K562 (cell line): ENCODE measurements around the gene CENPN. TPM values are rescaled to one million over a fixed set of nuclear protein-coding genes. Genes with fewer than 3 reads are reported as not detected.
A peak's percentile ranks its signal among the peaks of the same experiment; 100 is the strongest.

Experiments
- KAT7 ChIP-seq: sonication (generic); formaldehyde crosslinking; IDR thresholded peaks from 2 replicates; pipeline ENCODE4 v1.8.0; 2022; ENCODE audit warnings: missing genetic modification reagents, mild to moderate bottlenecking, borderline replicate concordance
- NR4A1 ChIP-seq, 2 experiments: fragments of 250-450 bp in 1 of 2; fragments of 450-650 bp in 1 of 2; sonication (Bioruptor Pico) in 1 of 2; IDR thresholded peaks; 2 replicates each; pipeline versions ENCODE4 v1.4.0 to v1.6.1; 2016 to 2020; ENCODE audit warnings: mild to moderate bottlenecking in 2 of 2, missing compliant biosample characterization in 1 of 2, missing genetic modification characterization in 1 of 2, moderate library complexity in 1 of 2
- RBM34 ChIP-seq: fragments of 200-400 bp; formaldehyde crosslinking; IDR thresholded peaks from 2 replicates; pipeline ENCODE4 v1.6.1; 2018; ENCODE audit warnings: low read length, borderline replicate concordance; ENCODE audit not compliant: insufficient read depth
- THRAP3 ChIP-seq: fragments of 450-650 bp; IDR thresholded peaks from 2 replicates; pipeline ENCODE4 v1.6.1; 2016; ENCODE audit warnings: mild to moderate bottlenecking, inconsistent platforms, borderline replicate concordance
- polyA plus RNA-seq, 8 experiments: library from polyadenylated mRNA; depleted of rRNA in 4 of 8; stranded (reverse) in 5 of 8; unstranded in 3 of 8; fragments of >200 nt; fragmentation: Nextera tagmentation in 2 of 8; fragmentation: Illumina TruSeq in 1 of 8; extraction: Ambion mirVana in 2 of 8; extraction: Trizol in 1 of 8; gene quantifications; 2 replicates each; pipeline versions ENCODE4 v1.2.1 to v1.2.3, GENCODE V29; 2011 to 2014; ENCODE audit warnings: inconsistent platforms in 1 of 8, missing spikeins in 1 of 8
- total RNA-seq, 7 experiments: library from RNA; depleted of rRNA in 6 of 7; stranded (reverse); fragments of >200 nt in 6 of 7; fragmentation: Illumina TruSeq in 2 of 7; extraction: Trizol in 2 of 7; gene quantifications; 2 replicates each; pipeline versions ENCODE4 v1.2.1 to v1.2.3, GENCODE V29; 2011 to 2021; ENCODE audit warnings: low replicate concordance in 1 of 7
- TF ChIP-seq, protein P1 (sequence below), 2 experiments: fragments of 200-800 bp in 1 of 2; sonication (Bioruptor generic) in 1 of 2; sonication (generic) in 1 of 2; formaldehyde crosslinking in 1 of 2; IDR thresholded peaks in 1 of 2; conservative IDR thresholded peaks in 1 of 2; 2 replicates each; pipeline versions ENCODE4 v1.5.0 to v1.6.1; 2016 to 2020; ENCODE audit warnings: missing compliant biosample characterization in 1 of 2, missing genetic modification characterization in 1 of 2, missing genetic modification reagents in 1 of 2
- TF ChIP-seq, protein P2 (sequence below): fragments of 450-650 bp; conservative IDR thresholded peaks from 2 replicates; pipeline ENCODE4 v1.6.1; 2016; ENCODE audit warnings: missing genetic modification characterization, low read depth, mild to moderate bottlenecking, missing compliant biosample characterization, moderate library complexity
- TF ChIP-seq, protein P3 (sequence below): fragments of 250-450 bp; sonication (Bioruptor Pico); IDR thresholded peaks from 2 replicates; pipeline ENCODE4 v1.5.0; 2021
- TF ChIP-seq, protein P4 (sequence below): fragments of 450-650 bp; formaldehyde crosslinking; conservative IDR thresholded peaks from 2 replicates; pipeline ENCODE4 v1.4.0; 2022; ENCODE audit warnings: mild to moderate bottlenecking, missing genetic modification characterization
- TF ChIP-seq, protein P5 (sequence below): fragments of 250-450 bp; sonication (Bioruptor Pico); IDR thresholded peaks from 2 replicates; pipeline ENCODE4 v1.4.0; 2020
- TF ChIP-seq, protein P6 (sequence below): IDR thresholded peaks from 3 replicates; pipeline ENCODE4 v1.6.1; 2011; ENCODE audit warnings: borderline replicate concordance, mild to moderate bottlenecking, moderate library complexity; ENCODE audit not compliant: insufficient read length; ENCODE audit errors: extremely low read depth

Gene CENPN
- total and polyA plus RNA-seq, 9 of the 15 experiments (the other 6 are each of a cell fraction or from before 2014, with no cell fraction given) = 92.3 to 384 (median 140) TPM

DNA sequence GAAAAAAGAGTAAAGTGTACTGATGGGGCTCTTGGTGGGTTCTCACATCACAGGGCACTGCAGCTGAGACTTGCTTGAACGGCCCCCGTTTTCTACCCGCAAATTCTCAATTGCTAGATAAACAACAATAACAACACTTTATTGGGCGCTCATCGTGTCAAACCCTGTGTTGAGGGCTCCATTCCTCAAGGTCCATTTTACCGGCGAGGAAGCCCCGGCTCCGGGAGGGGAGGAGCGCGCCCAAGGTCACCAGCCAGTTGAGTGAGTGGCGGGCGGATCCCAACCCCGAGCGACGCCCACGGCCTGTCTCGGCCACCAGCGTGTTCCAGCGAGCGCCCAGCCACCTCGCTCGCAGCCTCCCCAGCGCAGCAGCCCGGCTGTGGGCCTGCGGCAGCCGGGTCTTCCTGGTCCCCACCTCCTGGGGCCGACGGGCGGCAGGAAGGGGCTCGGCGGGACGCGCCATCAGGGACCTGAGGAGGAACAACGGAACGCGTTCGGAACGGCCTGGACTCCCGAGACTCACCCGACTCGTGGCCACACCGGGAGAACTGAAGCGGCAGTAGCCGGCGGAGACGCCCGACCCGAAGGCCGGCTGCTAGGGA, 702 bp upstream of the CENPN start (continued):
- TF ChIP-seq, protein P1, sequence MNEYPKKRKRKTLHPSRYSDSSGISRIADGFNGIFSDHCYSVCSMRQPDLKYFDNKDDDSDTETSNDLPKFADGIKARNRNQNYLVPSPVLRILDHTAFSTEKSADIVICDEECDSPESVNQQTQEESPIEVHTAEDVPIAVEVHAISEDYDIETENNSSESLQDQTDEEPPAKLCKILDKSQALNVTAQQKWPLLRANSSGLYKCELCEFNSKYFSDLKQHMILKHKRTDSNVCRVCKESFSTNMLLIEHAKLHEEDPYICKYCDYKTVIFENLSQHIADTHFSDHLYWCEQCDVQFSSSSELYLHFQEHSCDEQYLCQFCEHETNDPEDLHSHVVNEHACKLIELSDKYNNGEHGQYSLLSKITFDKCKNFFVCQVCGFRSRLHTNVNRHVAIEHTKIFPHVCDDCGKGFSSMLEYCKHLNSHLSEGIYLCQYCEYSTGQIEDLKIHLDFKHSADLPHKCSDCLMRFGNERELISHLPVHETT (CRISPR knock-in tag; conservative IDR thresholded peaks at IDR 0.05 in 1 of 2, IDR thresholded peaks at IDR 0.05 in 1 of 2) = no peak
- no peak for TF ChIP-seq RBM34
- no peak for TF ChIP-seq NR4A1 (CRISPR knock-in tag; IDR thresholded peaks at IDR 0.05)
- no peak for TF ChIP-seq NR4A1 (tag; IDR thresholded peaks at IDR 0.05)
- TF ChIP-seq, protein P2, sequence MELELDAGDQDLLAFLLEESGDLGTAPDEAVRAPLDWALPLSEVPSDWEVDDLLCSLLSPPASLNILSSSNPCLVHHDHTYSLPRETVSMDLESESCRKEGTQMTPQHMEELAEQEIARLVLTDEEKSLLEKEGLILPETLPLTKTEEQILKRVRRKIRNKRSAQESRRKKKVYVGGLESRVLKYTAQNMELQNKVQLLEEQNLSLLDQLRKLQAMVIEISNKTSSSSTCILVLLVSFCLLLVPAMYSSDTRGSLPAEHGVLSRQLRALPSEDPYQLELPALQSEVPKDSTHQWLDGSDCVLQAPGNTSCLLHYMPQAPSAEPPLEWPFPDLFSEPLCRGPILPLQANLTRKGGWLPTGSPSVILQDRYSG (tag) = no peak
- TF ChIP-seq, protein P3, sequence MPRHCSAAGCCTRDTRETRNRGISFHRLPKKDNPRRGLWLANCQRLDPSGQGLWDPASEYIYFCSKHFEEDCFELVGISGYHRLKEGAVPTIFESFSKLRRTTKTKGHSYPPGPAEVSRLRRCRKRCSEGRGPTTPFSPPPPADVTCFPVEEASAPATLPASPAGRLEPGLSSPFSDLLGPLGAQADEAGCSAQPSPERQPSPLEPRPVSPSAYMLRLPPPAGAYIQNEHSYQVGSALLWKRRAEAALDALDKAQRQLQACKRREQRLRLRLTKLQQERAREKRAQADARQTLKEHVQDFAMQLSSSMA (CRISPR knock-in tag) = no peak
- TF ChIP-seq, protein P4, sequence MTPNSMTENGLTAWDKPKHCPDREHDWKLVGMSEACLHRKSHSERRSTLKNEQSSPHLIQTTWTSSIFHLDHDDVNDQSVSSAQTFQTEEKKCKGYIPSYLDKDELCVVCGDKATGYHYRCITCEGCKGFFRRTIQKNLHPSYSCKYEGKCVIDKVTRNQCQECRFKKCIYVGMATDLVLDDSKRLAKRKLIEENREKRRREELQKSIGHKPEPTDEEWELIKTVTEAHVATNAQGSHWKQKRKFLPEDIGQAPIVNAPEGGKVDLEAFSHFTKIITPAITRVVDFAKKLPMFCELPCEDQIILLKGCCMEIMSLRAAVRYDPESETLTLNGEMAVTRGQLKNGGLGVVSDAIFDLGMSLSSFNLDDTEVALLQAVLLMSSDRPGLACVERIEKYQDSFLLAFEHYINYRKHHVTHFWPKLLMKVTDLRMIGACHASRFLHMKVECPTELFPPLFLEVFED = no peak
- TF ChIP-seq KAT7 (CRISPR knock-in tag) = peak; percentile 85; the same call in 1 of the 2 replicates
- TF ChIP-seq, protein P5, sequence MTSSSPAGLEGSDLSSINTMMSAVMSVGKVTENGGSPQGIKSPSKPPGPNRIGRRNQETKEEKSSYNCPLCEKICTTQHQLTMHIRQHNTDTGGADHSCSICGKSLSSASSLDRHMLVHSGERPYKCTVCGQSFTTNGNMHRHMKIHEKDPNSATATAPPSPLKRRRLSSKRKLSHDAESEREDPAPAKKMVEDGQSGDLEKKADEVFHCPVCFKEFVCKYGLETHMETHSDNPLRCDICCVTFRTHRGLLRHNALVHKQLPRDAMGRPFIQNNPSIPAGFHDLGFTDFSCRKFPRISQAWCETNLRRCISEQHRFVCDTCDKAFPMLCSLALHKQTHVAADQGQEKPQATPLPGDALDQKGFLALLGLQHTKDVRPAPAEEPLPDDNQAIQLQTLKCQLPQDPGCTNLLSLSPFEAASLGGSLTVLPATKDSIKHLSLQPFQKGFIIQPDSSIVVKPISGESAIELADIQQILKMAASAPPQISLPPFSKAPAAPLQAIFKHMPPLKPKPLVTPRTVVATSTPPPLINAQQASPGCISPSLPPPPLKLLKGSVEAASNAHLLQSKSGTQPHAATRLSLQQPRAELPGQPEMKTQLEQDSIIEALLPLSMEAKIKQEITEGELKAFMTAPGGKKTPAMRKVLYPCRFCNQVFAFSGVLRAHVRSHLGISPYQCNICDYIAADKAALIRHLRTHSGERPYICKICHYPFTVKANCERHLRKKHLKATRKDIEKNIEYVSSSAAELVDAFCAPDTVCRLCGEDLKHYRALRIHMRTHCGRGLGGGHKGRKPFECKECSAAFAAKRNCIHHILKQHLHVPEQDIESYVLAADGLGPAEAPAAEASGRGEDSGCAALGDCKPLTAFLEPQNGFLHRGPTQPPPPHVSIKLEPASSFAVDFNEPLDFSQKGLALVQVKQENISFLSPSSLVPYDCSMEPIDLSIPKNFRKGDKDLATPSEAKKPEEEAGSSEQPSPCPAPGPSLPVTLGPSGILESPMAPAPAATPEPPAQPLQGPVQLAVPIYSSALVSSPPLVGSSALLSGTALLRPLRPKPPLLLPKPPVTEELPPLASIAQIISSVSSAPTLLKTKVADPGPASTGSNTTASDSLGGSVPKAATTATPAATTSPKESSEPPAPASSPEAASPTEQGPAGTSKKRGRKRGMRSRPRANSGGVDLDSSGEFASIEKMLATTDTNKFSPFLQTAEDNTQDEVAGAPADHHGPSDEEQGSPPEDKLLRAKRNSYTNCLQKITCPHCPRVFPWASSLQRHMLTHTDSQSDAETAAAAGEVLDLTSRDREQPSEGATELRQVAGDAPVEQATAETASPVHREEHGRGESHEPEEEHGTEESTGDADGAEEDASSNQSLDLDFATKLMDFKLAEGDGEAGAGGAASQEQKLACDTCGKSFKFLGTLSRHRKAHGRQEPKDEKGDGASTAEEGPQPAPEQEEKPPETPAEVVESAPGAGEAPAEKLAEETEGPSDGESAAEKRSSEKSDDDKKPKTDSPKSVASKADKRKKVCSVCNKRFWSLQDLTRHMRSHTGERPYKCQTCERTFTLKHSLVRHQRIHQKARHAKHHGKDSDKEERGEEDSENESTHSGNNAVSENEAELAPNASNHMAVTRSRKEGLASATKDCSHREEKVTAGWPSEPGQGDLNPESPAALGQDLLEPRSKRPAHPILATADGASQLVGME (CRISPR knock-in tag) = no peak
- TF ChIP-seq THRAP3 = no peak
- TF ChIP-seq, protein P6, sequence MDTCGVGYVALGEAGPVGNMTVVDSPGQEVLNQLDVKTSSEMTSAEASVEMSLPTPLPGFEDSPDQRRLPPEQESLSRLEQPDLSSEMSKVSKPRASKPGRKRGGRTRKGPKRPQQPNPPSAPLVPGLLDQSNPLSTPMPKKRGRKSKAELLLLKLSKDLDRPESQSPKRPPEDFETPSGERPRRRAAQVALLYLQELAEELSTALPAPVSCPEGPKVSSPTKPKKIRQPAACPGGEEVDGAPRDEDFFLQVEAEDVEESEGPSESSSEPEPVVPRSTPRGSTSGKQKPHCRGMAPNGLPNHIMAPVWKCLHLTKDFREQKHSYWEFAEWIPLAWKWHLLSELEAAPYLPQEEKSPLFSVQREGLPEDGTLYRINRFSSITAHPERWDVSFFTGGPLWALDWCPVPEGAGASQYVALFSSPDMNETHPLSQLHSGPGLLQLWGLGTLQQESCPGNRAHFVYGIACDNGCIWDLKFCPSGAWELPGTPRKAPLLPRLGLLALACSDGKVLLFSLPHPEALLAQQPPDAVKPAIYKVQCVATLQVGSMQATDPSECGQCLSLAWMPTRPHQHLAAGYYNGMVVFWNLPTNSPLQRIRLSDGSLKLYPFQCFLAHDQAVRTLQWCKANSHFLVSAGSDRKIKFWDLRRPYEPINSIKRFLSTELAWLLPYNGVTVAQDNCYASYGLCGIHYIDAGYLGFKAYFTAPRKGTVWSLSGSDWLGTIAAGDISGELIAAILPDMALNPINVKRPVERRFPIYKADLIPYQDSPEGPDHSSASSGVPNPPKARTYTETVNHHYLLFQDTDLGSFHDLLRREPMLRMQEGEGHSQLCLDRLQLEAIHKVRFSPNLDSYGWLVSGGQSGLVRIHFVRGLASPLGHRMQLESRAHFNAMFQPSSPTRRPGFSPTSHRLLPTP = no peak
